KBM-7 (cell line): ENCODE measurements around the gene MRPS6.

Experiments
- DNase-seq: peaks from one replicate; pipeline ENCODE4 v3.0.0-alpha.2; 2015
- in situ Hi-C: fragments of 300-500 bp; cut with MboI; formaldehyde crosslinking; loops from 2 replicates; pipeline ENCODE4 v1.14.3; 2020; ENCODE audit warnings: low sequenced_read_pairs, low pct_unique_long_range_greater_than_20kb, mixed read lengths

The MRPS6 gene

GRCh38 chr21:34128674-34129038 is 55.3 kb downstream of the MRPS6 start:
- no peak for DNase-seq
- in situ Hi-C loops: no loop called here

DNA sequence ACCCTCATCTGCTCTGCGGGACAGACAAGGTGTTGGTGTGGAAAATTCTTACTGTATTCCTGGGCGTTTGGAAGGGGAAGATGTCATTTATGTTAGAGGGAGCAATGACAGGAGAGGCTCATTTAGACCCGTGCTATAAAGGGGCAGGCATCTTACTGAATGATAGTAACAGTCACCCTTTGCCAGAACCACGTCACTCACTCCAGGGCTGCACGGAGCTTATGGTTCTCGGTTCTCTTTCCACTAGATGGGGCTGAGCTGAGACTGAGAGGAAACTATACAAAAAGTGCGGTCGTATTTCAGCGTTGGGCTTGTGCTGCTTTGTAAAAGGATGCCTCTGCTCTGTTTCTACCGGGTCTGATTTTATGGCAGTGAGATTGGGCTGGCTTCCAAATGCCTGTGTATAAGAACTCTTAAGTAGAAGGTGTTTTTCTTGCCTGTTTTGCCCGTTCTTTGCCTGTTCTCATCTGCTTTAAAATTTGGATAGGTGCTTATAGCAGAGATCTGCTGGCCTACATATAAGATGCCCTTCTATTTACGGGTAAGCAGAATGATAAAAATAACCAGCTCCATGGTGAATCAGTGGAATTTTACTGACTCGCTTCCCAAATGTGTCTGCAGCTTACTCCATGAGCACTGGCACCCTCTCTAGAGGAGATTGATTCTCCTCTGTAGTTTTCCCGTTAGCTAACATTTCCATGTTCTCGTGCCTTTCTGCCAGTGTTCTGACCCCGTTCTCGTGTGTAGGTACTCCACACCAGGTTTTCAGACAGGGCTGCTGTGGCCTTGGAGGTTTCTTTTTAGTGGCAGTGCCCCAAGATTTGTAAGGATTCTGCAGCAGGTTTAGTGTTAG is 55.9 kb downstream of the MRPS6 start:
- in situ Hi-C loops: no loop called here
- DNase-seq: no peak

DNA sequence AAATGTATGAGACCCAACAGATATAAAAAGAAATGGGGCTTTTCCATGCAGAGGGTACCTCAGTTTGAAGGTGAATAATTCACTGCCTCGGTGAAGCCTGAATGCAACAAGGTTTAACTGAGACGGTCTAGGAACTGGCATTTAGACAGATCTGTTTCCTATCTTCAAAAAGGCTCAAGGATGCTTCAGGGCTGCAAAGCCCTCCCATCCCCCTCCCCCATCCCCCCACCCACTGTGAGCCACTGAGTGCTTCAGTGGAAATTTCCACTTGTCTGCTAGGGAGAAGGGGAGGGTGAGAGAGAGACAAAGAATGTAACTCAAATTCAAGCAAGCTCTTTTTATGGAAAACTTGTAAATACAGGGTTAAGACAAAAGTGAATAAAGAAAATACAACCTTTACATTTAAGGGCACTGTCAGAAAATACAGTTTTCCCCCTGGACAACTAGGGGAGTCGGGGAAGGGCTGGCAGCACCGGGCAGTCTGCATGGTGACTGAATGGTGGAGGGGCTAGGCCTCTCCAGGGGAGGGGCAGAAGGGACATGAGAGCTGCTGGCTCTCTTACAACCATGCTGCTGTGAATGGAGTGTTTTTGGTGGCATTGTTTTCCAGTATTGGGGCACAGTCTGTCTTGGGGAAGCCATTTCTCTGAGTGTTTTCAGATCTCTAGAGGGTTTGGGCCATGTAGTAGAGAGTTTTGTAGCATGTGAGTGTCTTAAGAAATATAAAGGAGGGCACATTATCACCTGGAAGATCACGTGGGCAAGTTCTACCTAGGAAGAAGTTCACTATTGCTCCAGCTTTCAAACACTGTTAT is 56.7 kb downstream of the MRPS6 start:
- no peak for DNase-seq

DNA sequence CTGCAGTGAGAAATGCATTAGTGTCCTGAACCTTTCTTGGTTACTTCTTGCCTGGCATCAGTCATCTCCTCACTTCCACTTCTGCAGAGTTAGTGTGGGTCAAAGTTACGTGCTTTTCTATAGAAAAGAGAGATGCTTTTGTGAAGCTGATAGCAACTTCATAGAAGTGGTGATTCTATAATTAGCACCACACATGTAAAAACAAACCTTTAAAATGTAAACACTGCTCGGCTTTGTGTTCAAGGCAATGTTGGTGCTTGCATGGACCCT is 57.3 kb downstream of the MRPS6 start:
- no peak for DNase-seq
- in situ Hi-C loops: no loop called here

More for the DNA sequence above, 56.7 kb downstream of the MRPS6 start:
- in situ Hi-C loops: no loop called here

DNA sequence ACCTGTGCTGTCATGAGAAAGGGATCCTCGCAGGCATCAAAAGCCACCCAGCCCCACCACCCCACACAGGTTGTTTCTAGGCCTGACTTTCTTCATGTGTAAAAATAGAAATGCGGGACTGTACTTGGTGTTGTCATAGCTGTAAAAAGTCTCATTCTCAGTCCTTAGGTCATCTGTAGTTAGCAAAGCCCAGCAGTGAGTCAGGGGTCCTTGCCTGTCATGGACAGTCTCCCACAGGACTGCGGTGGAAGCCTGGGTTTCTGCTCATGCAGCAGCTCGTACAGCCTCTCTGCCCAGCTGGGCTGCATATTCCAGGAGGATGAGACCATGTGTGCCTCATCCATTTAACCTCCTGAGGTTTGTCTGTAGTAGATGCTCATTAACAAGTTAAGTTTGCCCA is 58.2 kb downstream of the MRPS6 start:
- DNase-seq: no peak
- in situ Hi-C loops: no loop called here

DNA sequence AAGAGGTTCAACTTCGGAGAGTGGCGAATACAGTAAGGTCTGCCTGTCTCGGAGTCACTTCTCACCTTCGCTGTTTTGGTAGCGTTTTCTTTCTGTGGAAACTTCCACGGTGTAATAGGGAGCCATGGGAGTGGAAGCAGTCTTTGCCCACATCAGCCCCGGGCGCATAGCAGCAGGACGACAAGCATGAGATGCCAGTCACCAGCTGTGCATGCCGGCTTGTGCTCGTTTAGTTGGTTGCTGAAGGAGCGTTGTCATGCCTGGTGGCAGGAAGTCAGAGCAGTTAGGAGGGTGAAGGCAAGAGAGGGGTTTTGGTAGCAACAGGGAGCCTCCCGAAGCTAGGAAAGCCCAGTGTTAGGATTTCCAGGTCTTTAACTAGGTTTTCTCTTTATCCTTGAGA is 58.8 kb downstream of the MRPS6 start:
- DNase-seq: no peak
- in situ Hi-C loops: no loop called here

- in situ Hi-C loops: no loop called here
- DNase-seq: no peak
Measured at GRCh38 chr21:34132926-34133325, 59.5 kb downstream of the MRPS6 start.

DNA sequence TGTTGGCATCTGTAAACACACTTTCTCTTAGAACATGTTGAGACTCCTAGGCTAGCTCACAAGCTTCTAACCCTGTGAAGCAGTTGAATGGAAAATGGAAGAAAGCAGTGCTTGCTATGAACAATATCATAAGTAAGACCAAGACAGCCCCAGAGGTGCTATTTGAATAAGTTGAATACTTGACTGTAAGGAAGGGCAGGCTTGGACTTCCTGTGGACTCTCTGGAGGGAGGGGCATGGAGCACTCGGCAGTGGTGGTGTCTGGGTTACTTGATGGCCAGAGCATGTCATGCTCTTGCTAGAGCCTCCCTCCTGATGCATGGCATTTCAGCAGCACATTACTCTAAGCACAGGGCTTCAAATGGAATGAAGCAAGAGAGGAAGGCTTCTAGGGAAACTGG is 60.0 kb downstream of the MRPS6 start:
- DNase-seq: no peak
- in situ Hi-C loops: no loop called here

DNA sequence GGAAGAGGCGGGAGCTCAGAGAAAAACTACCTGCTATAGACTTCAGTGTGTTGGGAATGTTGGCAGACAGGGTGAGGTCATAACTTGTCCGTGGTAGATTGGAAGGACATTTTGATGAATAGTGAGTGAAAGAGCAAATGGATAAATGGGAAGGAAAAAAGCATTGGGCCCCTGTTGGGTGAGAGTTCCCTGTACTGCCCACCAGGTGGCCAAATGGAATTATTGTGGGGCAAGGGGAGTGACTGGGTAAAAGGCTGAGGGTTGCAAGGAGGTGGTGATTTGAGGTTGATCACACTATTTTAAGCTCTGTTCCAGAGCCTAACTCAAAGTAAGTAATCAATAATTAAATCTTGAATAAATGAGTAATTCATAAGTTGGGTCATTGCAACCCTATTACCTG is 60.4 kb downstream of the MRPS6 start:
- DNase-seq: peak; percentile 11
- in situ Hi-C loops: no loop called here

DNA sequence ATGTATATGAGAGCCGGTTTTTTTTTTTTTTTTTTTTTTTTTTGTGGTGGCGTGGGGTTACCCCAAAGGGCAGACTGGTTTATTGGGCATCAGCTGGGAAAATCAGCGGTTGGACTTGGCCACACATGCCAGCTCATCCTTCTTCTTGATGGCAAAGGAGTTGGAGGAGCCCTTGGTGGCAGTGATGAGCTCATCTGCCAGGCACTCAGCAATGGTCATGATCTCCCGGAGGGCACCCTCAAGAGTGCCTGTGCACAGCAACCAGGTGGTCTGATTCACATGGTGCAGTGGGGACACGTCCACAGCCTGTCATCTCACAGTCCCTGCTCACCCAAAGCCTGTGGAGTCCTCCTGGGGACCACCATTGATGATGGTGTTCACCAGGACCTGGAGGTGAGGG is 62.0 kb downstream of the MRPS6 start:
- in situ Hi-C loops: no loop called here
- no peak for DNase-seq

- in situ Hi-C loops: no loop called here
Measured at GRCh38 chr21:34141373-34141772, 68.0 kb downstream of the MRPS6 start.

DNA sequence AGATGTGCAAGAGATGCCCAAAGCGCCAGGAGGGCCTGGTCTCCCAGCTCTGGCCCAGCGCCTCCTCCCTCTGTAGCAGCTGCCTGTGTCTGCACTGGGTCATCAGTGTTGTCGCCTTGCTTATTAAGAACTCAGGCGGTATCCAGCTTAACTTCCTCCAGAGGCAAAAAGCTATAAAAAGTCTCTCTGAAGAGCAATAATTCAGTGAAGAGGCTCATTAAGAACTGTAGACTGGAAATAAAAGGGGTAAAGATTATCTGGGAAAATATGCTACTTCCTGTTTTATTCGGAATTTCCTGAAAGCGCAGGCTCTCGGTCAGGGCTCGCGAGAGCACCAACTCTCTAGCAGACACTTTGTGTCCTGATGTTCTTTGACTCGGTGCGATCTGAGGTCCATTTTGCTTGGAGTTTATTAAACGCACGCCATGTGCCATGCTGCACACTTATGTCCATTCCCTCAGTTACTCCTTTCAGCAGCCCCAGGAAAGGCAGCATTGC is 70.4 kb downstream of the MRPS6 start:
- DNase-seq: no peak
- in situ Hi-C loops: no loop called here

More at GRCh38 chr21:34141373-34141772, 68.0 kb downstream of the MRPS6 start:
- DNase-seq: no peak

GRCh38 chr21:34144224-34144623 is 70.8 kb downstream of the MRPS6 start:
- in situ Hi-C loops: no loop called here
- no peak for DNase-seq

DNA sequence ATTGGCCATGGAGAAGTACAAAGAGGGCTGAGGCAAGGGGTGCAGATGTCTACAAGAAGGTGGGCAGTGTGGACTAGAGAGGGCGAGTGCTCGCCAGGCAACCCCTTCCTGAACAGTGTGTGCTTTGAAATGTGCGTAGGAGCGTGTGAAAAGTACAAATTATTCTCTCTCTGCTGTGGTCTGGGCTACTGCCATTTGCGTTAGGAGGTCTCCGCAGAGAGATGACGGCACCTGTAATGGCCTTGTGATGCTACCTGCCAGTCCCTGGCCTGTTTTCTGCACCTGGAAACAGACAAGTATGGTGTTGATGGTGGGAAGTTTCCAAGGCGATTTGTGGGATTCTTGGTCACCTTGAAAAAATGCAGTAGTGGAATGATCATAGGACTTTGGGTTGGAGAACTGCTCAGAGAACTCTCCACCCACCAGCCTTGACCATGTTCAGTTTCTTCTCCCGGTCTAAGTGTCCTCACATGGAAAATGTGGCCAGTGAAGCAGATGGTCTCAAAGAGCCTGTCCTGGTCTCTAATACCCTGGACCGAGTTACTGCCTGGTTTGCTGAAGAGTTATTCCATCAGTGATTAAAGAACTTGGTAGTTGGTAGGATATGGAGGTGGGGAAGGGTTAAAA is 74.5 kb downstream of the MRPS6 start:
- in situ Hi-C loops: no loop called here
- DNase-seq: no peak

DNA sequence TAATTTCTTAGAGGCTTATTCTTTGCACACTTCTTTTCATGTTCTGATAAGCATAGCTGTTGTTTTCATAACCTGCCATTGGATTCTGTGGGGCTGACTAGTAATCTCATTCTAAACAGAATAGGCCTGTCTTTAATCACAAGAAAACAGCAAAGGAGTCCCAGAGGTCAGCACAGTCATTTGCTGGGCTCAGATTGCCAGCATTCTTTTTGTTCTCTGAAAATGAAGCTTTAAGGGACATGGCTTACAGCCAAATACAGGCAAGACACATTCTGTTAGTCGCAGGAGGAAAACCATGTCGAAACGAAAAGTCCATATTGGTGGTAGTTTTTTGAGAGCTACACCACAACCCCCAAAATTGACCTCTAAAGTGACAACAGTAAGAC is 75.0 kb downstream of the MRPS6 start:
- no peak for DNase-seq
- in situ Hi-C loops: no loop called here

GRCh38 chr21:34148826-34149558 is 75.6 kb downstream of the MRPS6 start:
- in situ Hi-C loops: no loop called here

GRCh38 chr21:34152500-34152899 is 79.1 kb downstream of the MRPS6 start:
- in situ Hi-C loops: no loop called here
- no peak for DNase-seq

More at GRCh38 chr21:34148826-34149558, 75.6 kb downstream of the MRPS6 start:
- DNase-seq: no peak

DNA sequence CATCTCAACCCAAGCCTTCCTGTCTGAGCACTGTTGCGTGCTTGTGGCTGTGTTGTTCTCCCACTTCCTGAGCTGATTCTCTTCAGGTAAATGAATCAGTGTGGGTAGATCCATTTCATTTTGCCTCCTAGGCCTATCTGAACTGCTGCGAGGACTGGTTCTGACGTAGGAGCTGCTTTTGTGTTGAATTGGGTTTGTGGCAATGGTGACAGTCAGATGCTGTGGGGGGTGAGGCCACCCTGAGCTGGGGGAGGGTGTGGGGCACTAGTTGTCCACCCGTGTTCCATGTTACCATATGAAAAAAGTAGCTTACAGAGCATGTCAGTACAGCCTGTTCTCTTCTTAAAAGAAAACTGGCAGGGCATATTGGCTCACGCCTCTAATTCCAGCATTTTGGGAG is 81.5 kb downstream of the MRPS6 start:
- in situ Hi-C loops: no loop called here
- DNase-seq: no peak

- in situ Hi-C loops: no loop called here
- no peak for DNase-seq
Measured at GRCh38 chr21:34156957-34157356, 83.6 kb downstream of the MRPS6 start.
